HEK293 (cell line): ENCODE measurements around the gene ALDH18A1.
A peak's percentile ranks its signal among the peaks of the same experiment; 100 is the strongest.

Experiments
- AEBP2 ChIP-seq: fragments of 450-650 bp; formaldehyde crosslinking; IDR thresholded peaks from 2 replicates; pipeline ENCODE4 v1.5.1; 2016; ENCODE audit warnings: missing biosample characterization, missing genetic modification characterization, borderline replicate concordance
- BCL11B ChIP-seq: fragments of 450-650 bp; formaldehyde crosslinking; IDR thresholded peaks from 2 replicates; pipeline ENCODE4 v1.5.1; 2016; ENCODE audit warnings: low read depth, missing biosample characterization, missing genetic modification characterization
- FEZF1 ChIP-seq: fragments of 450-650 bp; formaldehyde crosslinking; IDR thresholded peaks from 2 replicates; pipeline ENCODE4 v1.5.1; 2016; ENCODE audit warnings: missing biosample characterization, missing genetic modification characterization
- GLIS2 ChIP-seq: fragments of 450-650 bp; formaldehyde crosslinking; IDR thresholded peaks from 2 replicates; pipeline ENCODE4 v1.5.1; 2016; ENCODE audit warnings: missing biosample characterization, missing genetic modification characterization
- OSR2 ChIP-seq: fragments of 450-650 bp; formaldehyde crosslinking; IDR thresholded peaks from 2 replicates; pipeline ENCODE4 v1.5.1; 2016; ENCODE audit warnings: missing biosample characterization, missing genetic modification characterization
- PRDM2 ChIP-seq: fragments of 450-650 bp; formaldehyde crosslinking; IDR thresholded peaks from 2 replicates; pipeline ENCODE4 v1.5.1; 2016; ENCODE audit warnings: missing biosample characterization, missing genetic modification characterization, borderline replicate concordance
- REPIN1 ChIP-seq: fragments of 450-650 bp; formaldehyde crosslinking; IDR thresholded peaks from 2 replicates; pipeline ENCODE4 v1.5.1; 2017; ENCODE audit warnings: missing biosample characterization, missing genetic modification characterization, low read depth
- SCRT1 ChIP-seq: fragments of 450-650 bp; formaldehyde crosslinking; IDR thresholded peaks from 2 replicates; pipeline ENCODE4 v1.5.1; 2016; ENCODE audit warnings: missing biosample characterization, missing genetic modification characterization, borderline replicate concordance
- ZBTB1 ChIP-seq: fragments of 450-650 bp; formaldehyde crosslinking; IDR thresholded peaks from 2 replicates; pipeline ENCODE4 v1.5.1; 2016; ENCODE audit warnings: missing biosample characterization, missing genetic modification characterization
- ZBTB17 ChIP-seq: fragments of 450-650 bp; formaldehyde crosslinking; IDR thresholded peaks from 2 replicates; pipeline ENCODE4 v1.5.1; 2016; ENCODE audit warnings: missing biosample characterization, missing genetic modification characterization
- ZIC2 ChIP-seq: fragments of 450-650 bp; formaldehyde crosslinking; IDR thresholded peaks from 2 replicates; pipeline ENCODE4 v1.5.1; 2016; ENCODE audit warnings: missing biosample characterization, missing genetic modification characterization
- ZNF16 ChIP-seq: fragments of 450-650 bp; formaldehyde crosslinking; IDR thresholded peaks from 2 replicates; pipeline ENCODE4 v1.5.1; 2016; ENCODE audit warnings: low read depth, missing biosample characterization, missing genetic modification characterization
- ZNF223 ChIP-seq: fragments of 450-650 bp; formaldehyde crosslinking; IDR thresholded peaks from 2 replicates; pipeline ENCODE4 v1.5.1; 2016; ENCODE audit warnings: missing biosample characterization, missing genetic modification characterization
- ZNF280C ChIP-seq: fragments of 450-650 bp; formaldehyde crosslinking; IDR thresholded peaks from 2 replicates; pipeline ENCODE4 v1.5.1; 2016; ENCODE audit warnings: missing biosample characterization, missing genetic modification characterization
- ZNF501 ChIP-seq: fragments of 450-650 bp; formaldehyde crosslinking; IDR thresholded peaks from 2 replicates; pipeline ENCODE4 v1.5.1; 2016; ENCODE audit warnings: missing biosample characterization, missing genetic modification characterization
- ZNF518A ChIP-seq: fragments of 450-650 bp; formaldehyde crosslinking; conservative IDR thresholded peaks from 2 replicates; pipeline ENCODE4 v1.5.1; 2016; ENCODE audit warnings: low read depth, missing biosample characterization, missing genetic modification characterization
- ZNF610 ChIP-seq: fragments of 450-650 bp; formaldehyde crosslinking; IDR thresholded peaks from 2 replicates; pipeline ENCODE4 v1.5.1; 2016; ENCODE audit warnings: missing biosample characterization, missing genetic modification characterization, borderline replicate concordance
- ZNF654 ChIP-seq: fragments of 450-650 bp; formaldehyde crosslinking; IDR thresholded peaks from 2 replicates; pipeline ENCODE4 v1.5.1; 2016; ENCODE audit warnings: low read depth, missing biosample characterization, missing genetic modification characterization
- ZNF701 ChIP-seq: fragments of 450-650 bp; formaldehyde crosslinking; IDR thresholded peaks from 2 replicates; pipeline ENCODE4 v1.5.1; 2016; ENCODE audit warnings: missing biosample characterization, missing genetic modification characterization
- ZNF747 ChIP-seq: fragments of 450-650 bp; formaldehyde crosslinking; IDR thresholded peaks from 2 replicates; pipeline ENCODE4 v1.5.1; 2016; ENCODE audit warnings: missing biosample characterization, missing genetic modification characterization
- ZSCAN16 ChIP-seq: fragments of 450-650 bp; formaldehyde crosslinking; IDR thresholded peaks from 2 replicates; pipeline ENCODE4 v1.5.1; 2016; ENCODE audit warnings: missing biosample characterization, missing genetic modification characterization

Gene ALDH18A1

GRCh38 chr10:95561177-95561863 is 95.2 kb downstream of the ALDH18A1 start, which contains the start of gene SORBS1 (continued):
- TF ChIP-seq ZNF518A (tag by site-specific recombination) (no peak), ZNF16 (tag by site-specific recombination) (no peak), ZNF501 (tag by site-specific recombination) (peak; percentile 82; the same call in 1 of the 2 replicates), REPIN1 (tag by site-specific recombination) (0 out of 2 replicates have a peak, but pooled peaks have one; percentile 57), ZBTB1 (tag by site-specific recombination) (0 out of 2 replicates have a peak, but pooled peaks have one; percentile 26), AEBP2 (tag by site-specific recombination) (no peak), OSR2 (tag by site-specific recombination) (peak; percentile 37; the same call in 1 of the 2 replicates), ZBTB17 (tag by site-specific recombination) (peak; percentile 20; the same call in 1 of the 2 replicates), ZNF654 (no peak), ZNF747 (tag by site-specific recombination) (no peak), ZNF610 (tag by site-specific recombination) (0 out of 2 replicates have a peak, but pooled peaks have one; percentile 57), ZNF701 (tag by site-specific recombination) (no peak), ZNF280C (tag by site-specific recombination) (no peak), SCRT1 (tag by site-specific recombination) (no peak), BCL11B (tag by site-specific recombination) (no peak), ZSCAN16 (tag by site-specific recombination) (peak; percentile 47; the same call in 1 of the 2 replicates), GLIS2 (tag by site-specific recombination) (no peak), ZNF223 (tag by site-specific recombination) (no peak), ZIC2 (tag by site-specific recombination) (no peak), FEZF1 (tag by site-specific recombination) (no peak), PRDM2 (tag by site-specific recombination) (no peak)
